NCI-H774 (cell line): Measurements from ENCODE around the gene ANO10.
"Not testable (repeated sequence)": the region's sequence is repeated elsewhere in the genome, so short reads cannot be mapped to it uniquely, and the experiment has no call there.

ENCODE experiments used
- DNase-seq: peaks from one replicate; lab custom pipeline; 2025; lab: John Stamatoyannopoulos, UW

Gene ANO10

GRCh38 chr3:43621656-43622432, at the start of gene ANO10:
TSS of gene ANO10 (minus strand) at chr3:43622011. CDS start at chr3:43605852, 16,159 bp downstream.
- peak; percentile 88 for DNase-seq

- DNase-seq = no peak
Observed at GRCh38 chr3:43670635-43671522, 49.1 kb upstream of the ANO10 start.

GRCh38 chr3:43665011-43665410, 43.2 kb upstream of the ANO10 start:
- not testable (repeated sequence) for DNase-seq

- not testable (repeated sequence) for DNase-seq
Observed at GRCh38 chr3:43661376-43661775, 39.6 kb upstream of the ANO10 start.

- no peak for DNase-seq
Observed at GRCh38 chr3:43659250-43659880, 37.6 kb upstream of the ANO10 start.

- DNase-seq = not testable (repeated sequence)
Observed at GRCh38 chr3:43656390-43656789, 34.6 kb upstream of the ANO10 start.

GRCh38 chr3:43650345-43650744, 28.5 kb upstream of the ANO10 start:
- no peak for DNase-seq

GRCh38 chr3:43649365-43649968, 27.7 kb upstream of the ANO10 start:
- DNase-seq = no peak

GRCh38 chr3:43648957-43649356, 27.1 kb upstream of the ANO10 start:
- no peak for DNase-seq

GRCh38 chr3:43647331-43648166, 25.7 kb upstream of the ANO10 start:
- DNase-seq = no peak

GRCh38 chr3:43644443-43644842, 22.6 kb upstream of the ANO10 start:
- no peak for DNase-seq

GRCh38 chr3:43641306-43642114, 19.7 kb upstream of the ANO10 start:
- DNase-seq = no peak

GRCh38 chr3:43640681-43641080, 18.9 kb upstream of the ANO10 start:
- DNase-seq = no peak

GRCh38 chr3:43638594-43639447, 17.0 kb upstream of the ANO10 start:
- no peak for DNase-seq

GRCh38 chr3:43637702-43638101, 15.9 kb upstream of the ANO10 start:
- no peak for DNase-seq

GRCh38 chr3:43632986-43633385, 11.2 kb upstream of the ANO10 start:
- no peak for DNase-seq

GRCh38 chr3:43632269-43632733, 10.5 kb upstream of the ANO10 start:
- no peak for DNase-seq

- no peak for DNase-seq
Observed at GRCh38 chr3:43629741-43630140, 7.9 kb upstream of the ANO10 start.

GRCh38 chr3:43629257-43629656, 7.4 kb upstream of the ANO10 start:
- DNase-seq = no peak
